Neural crest cell (in vitro differentiated cells): Measurements from ENCODE around the gene ARSH. TPM values are rescaled to one million over a fixed set of nuclear protein-coding genes. Genes with fewer than 3 reads are reported as not detected.

Experiments used
- DNase-seq: peaks from one replicate; pipeline ENCODE4 v3.0.0; 2021; ENCODE audit warnings: low read depth, mixed read lengths, low spot score
- H3K27ac Mint-ChIP-seq: one replicate; pipeline ENCODE4 v1.8.0; 2021; ENCODE audit warnings: mild to moderate bottlenecking, mixed read lengths; ENCODE audit not compliant: unreplicated experiment
- H3K27me3 Mint-ChIP-seq: 2 replicates; pipeline ENCODE4 v1.8.0; 2021; ENCODE audit warnings: low read depth, mild to moderate bottlenecking, mixed read lengths
- H3K36me3 Mint-ChIP-seq: 2 replicates; pipeline ENCODE4 v1.8.0; 2021; ENCODE audit warnings: low read depth, mild to moderate bottlenecking, mixed read lengths
- H3K4me1 Mint-ChIP-seq: 2 replicates; pipeline ENCODE4 v1.8.0; 2021; ENCODE audit warnings: mixed read lengths
- H3K4me3 Mint-ChIP-seq: one replicate; pipeline ENCODE4 v1.8.0; 2021; ENCODE audit warnings: mild to moderate bottlenecking, mixed read lengths
- H3K9me3 Mint-ChIP-seq: 2 replicates; pipeline ENCODE4 v1.8.0; 2021; ENCODE audit warnings: mixed read lengths
- total RNA-seq: library from RNA; stranded (reverse); gene quantifications from 2 replicates; pipeline ENCODE4 v1.2.1, GENCODE V29; 2021
- TF ChIP-seq, protein P1 (sequence below): fragments of 200-600 bp; sonication (generic); conservative IDR thresholded peaks from 2 replicates; pipeline ENCODE4 v1.5.0; 2021; ENCODE audit warnings: antibody characterized with exemption, mild to moderate bottlenecking

ARSH gene
- total RNA-seq, 1 donor from 2014 or later = not detected

DNA sequence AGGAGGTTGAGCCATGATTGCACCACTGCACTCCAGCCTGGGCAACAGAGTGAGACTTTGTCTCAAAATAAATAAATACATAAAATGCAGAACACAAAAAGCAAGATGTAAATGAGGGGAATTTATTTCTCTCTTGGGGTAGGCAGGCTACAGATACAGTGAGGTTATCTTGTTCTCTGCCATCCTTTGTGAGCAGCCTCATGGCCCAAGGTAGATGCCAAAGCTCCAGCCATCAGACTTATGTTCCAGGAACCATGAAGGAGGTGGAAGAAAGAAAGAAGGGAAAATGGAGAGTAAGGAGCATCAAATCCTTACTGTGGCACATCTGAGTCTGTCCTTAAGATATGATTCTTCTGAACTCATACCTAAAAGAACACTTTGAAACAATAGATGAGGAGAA lies 11.1 kb downstream of the ARSH start:
- Mint-ChIP-seq H3K36me3 (peaks cover 7% of the 10 kb centered on the region), H3K4me3 (no peak overlapping the region), H3K27ac (no peak overlapping the region), H3K27me3 (no peaks in the 10 kb centered on the region), H3K9me3 (peaks cover 8% of the 10 kb centered on the region), H3K4me1 (no peaks in the 10 kb centered on the region)
- DNase-seq = no peak
- TF ChIP-seq, protein P1, sequence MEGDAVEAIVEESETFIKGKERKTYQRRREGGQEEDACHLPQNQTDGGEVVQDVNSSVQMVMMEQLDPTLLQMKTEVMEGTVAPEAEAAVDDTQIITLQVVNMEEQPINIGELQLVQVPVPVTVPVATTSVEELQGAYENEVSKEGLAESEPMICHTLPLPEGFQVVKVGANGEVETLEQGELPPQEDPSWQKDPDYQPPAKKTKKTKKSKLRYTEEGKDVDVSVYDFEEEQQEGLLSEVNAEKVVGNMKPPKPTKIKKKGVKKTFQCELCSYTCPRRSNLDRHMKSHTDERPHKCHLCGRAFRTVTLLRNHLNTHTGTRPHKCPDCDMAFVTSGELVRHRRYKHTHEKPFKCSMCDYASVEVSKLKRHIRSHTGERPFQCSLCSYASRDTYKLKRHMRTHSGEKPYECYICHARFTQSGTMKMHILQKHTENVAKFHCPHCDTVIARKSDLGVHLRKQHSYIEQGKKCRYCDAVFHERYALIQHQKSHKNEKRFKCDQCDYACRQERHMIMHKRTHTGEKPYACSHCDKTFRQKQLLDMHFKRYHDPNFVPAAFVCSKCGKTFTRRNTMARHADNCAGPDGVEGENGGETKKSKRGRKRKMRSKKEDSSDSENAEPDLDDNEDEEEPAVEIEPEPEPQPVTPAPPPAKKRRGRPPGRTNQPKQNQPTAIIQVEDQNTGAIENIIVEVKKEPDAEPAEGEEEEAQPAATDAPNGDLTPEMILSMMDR = no peak

DNA sequence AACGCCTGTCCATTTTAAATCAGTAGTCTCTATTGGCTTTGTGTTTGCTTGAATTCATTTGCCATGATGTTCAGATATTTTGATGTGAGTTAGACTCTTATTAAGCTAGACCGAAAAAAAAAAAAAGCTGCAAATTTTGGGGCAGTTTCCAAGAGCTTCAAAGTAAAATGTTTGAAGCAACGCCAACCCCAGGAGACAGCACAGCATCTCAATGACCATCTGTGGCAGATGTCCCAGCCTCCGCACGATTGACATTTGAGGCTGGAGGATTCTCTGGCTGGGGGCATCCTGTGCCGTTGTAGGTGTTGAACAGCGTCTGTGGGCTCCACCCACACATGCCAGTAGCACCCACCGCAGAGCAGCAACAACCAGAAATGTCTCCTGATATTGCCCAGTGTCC lies 17.8 kb downstream of the ARSH start:
- H3K27me3 Mint-ChIP-seq = no peaks in the 10 kb centered on the region
- H3K36me3 Mint-ChIP-seq = no peaks in the 10 kb centered on the region
- H3K27ac Mint-ChIP-seq = no peak overlapping the region
- TF ChIP-seq, protein P1 = no peak
- no peaks in the 10 kb centered on the region for H3K4me1 Mint-ChIP-seq
- no peak overlapping the region for H3K4me3 Mint-ChIP-seq
- H3K9me3 Mint-ChIP-seq = no peaks in the 10 kb centered on the region
- no peak for DNase-seq

DNA sequence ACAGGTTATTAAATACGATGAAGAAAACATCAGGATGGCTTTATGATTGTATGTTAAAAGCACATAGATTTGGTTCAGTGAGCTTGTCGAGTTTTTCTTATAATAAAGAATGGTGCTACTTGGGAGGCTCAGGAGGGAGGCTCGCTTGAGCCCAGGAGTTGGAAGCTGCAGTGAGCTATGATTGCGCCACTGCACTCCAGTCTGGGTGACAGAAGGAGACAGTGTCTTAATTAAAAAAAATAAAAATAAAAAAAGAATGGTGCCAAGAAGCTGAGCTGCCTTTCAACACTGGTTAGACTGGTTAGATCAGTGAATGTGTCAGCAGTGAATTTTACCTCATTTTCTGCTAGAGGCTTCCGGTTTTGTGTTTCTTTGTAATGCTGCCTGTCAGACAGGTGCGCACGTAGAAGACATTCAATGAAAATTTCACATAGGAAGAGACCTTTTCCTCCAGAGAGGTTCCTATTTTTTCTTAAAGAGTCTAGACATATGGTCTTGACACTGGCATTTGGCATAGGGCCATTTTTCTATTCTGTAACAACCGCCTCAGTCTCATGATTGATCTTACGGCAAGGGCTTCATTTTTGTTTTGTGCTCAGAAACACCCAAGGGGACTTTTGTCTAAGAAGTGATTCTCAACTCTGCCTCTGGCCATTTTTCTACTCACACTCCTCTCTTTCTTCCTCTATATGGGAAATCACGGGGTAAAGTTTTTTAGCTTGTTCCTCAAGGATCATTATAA lies 19.9 kb downstream of the ARSH start:
- Mint-ChIP-seq H3K27ac (no peak overlapping the region), H3K4me3 (no peak overlapping the region), H3K9me3 (no peaks in the 10 kb centered on the region), H3K27me3 (no peaks in the 10 kb centered on the region), H3K4me1 (no peaks in the 10 kb centered on the region), H3K36me3 (no peaks in the 10 kb centered on the region)
- no peak for DNase-seq
- TF ChIP-seq, protein P1 = no peak

DNA sequence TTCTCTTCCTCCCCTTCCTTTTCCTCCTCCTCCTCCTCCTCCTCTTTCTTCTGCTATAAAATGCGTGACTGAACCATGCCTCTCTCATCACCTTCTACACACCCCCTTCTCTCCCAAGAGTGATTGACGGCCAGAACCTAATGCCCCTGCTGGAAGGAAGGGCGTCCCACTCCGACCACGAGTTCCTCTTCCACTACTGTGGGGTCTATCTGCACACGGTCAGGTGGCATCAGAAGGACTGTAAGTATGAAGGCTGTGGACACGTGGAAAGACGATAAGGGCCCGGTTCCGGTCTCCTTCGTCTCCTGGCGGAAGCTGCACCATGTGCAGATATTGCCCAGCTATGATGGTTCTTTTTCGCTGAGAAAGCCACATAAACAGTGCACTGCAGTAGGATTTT lies 22.8 kb downstream of the ARSH start:
- TF ChIP-seq, protein P1 = no peak
- no peak overlapping the region for H3K27ac Mint-ChIP-seq

DNA sequence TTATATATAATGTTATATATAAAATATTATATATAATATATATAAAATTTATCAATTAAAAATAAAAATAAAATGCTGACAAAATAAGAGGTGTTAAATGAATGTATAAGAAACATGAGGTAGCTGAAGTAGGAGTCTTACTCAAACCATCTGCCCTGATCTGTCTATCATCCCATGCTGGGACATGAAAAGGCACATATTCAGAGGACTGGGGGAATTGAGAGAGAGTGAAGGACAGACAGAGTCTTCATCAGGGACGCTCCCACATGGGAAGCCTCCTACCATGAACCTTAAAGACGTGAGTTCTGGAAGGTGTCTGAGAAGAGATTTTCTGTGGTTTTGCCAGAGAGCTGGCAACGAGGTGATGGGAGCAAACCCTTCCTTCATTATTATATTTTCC lies 30.9 kb downstream of the ARSH start:
- Mint-ChIP-seq H3K4me1 (no peaks in the 10 kb centered on the region), H3K4me3 (no peak overlapping the region), H3K27ac (no peak overlapping the region)

More for the DNA sequence above, 22.8 kb downstream of the ARSH start:
- peaks cover 7% of the 10 kb centered on the region for H3K36me3 Mint-ChIP-seq
- H3K4me3 Mint-ChIP-seq = no peak overlapping the region
- peaks cover 4% of the 10 kb centered on the region for H3K9me3 Mint-ChIP-seq
- DNase-seq = no peak
- no peaks in the 10 kb centered on the region for H3K27me3 Mint-ChIP-seq
- H3K4me1 Mint-ChIP-seq = no peaks in the 10 kb centered on the region

More for the DNA sequence above, 30.9 kb downstream of the ARSH start:
- H3K36me3 Mint-ChIP-seq = peaks cover 8% of the 10 kb centered on the region
- TF ChIP-seq, protein P1 = no peak
- peaks cover 13% of the 10 kb centered on the region for H3K9me3 Mint-ChIP-seq
- no peaks in the 10 kb centered on the region for H3K27me3 Mint-ChIP-seq
- no peak for DNase-seq
